Keratinocyte (primary cell): ENCODE data around the gene CNGA4. TPM values are rescaled to one million over a fixed set of nuclear protein-coding genes. Genes with fewer than 3 reads are reported as not detected.

Experiments
- DNase-seq: peaks from one replicate; pipeline ENCODE4 v3.0.0-alpha.2; 2011; ENCODE audit warnings: low read depth, missing footprints, low spot score
- FAIRE-seq: peaks from 2 replicates; lab custom pipeline; 2011; peaks lifted over from hg19 to GRCh38; lab: Jason Lieb, UNC
- H2AFZ ChIP-seq: 2 replicates; pipeline ENCODE4 v1.6.0; 2012; ENCODE audit warnings: low read length, control low read depth, inconsistent platforms; ENCODE audit not compliant: control insufficient read depth
- H3K27ac ChIP-seq: 2 replicates; pipeline ENCODE4 v1.5.1; 2011; ENCODE audit warnings: low read length; ENCODE audit not compliant: control insufficient read depth, insufficient read depth
- H3K27me3 ChIP-seq: 3 replicates; pipeline ENCODE4 v1.6.0; 2011; ENCODE audit warnings: low read length; ENCODE audit not compliant: control insufficient read depth, insufficient read depth; ENCODE audit errors: extremely low read depth
- H3K36me3 ChIP-seq, 2 experiments: 2 replicates in 1 of 2; 3 replicates in 1 of 2; pipeline ENCODE4 v1.5.1; 2011; ENCODE audit warnings: low read length in 2 of 2, mild to moderate bottlenecking in 1 of 2; ENCODE audit not compliant: control insufficient read depth in 2 of 2, insufficient read depth in 2 of 2; ENCODE audit errors: extremely low read depth in 1 of 2
- H3K4me1 ChIP-seq: 3 replicates; pipeline ENCODE4 v1.5.1; 2011; ENCODE audit warnings: low read length; ENCODE audit not compliant: control insufficient read depth, insufficient read depth; ENCODE audit errors: extremely low read depth
- H3K4me2 ChIP-seq: 3 replicates; pipeline ENCODE4 v1.6.0; 2011; ENCODE audit warnings: low read depth, low read length; ENCODE audit not compliant: control insufficient read depth, insufficient read depth; ENCODE audit errors: extremely low read depth
- H3K4me3 ChIP-seq, 3 experiments: fragments of 200-600 bp in 1 of 3; sonication (generic) in 1 of 3; 2 replicates in 2 of 3; 3 replicates in 1 of 3; pipeline ENCODE4 v1.5.1; 2011 to 2016; ENCODE audit warnings: low read length in 3 of 3, mild to moderate bottlenecking in 3 of 3, control low read depth in 2 of 3, inconsistent platforms in 1 of 3, low read depth in 1 of 3, mixed read lengths in 1 of 3, mixed run types in 1 of 3, moderate library complexity in 1 of 3; ENCODE audit not compliant: control insufficient read depth in 2 of 3, insufficient read depth in 2 of 3; ENCODE audit errors: extremely low read depth in 1 of 3
- H3K79me2 ChIP-seq: 2 replicates; pipeline ENCODE4 v1.6.0; 2012; ENCODE audit warnings: low read length; ENCODE audit not compliant: control insufficient read depth, insufficient read depth
- H3K9ac ChIP-seq: 3 replicates; pipeline ENCODE4 v1.6.0; 2011; ENCODE audit warnings: low read length; ENCODE audit not compliant: control insufficient read depth, insufficient read depth; ENCODE audit errors: extremely low read depth
- H3K9me1 ChIP-seq: 3 replicates; pipeline ENCODE4 v1.6.0; 2011; ENCODE audit warnings: low read length; ENCODE audit not compliant: control insufficient read depth, insufficient read depth; ENCODE audit errors: extremely low read depth
- H3K9me3 ChIP-seq: 2 replicates; pipeline ENCODE4 v1.5.1; 2012; ENCODE audit warnings: low read depth, low read length; ENCODE audit not compliant: control insufficient read depth
- H4K20me1 ChIP-seq: 3 replicates; pipeline ENCODE4 v1.6.0; 2011; ENCODE audit warnings: low read length; ENCODE audit not compliant: control insufficient read depth, insufficient read depth; ENCODE audit errors: extremely low read depth
- CTCF ChIP-seq, 3 experiments: IDR thresholded peaks in 1 of 3; conservative IDR thresholded peaks in 1 of 3; optimal IDR thresholded peaks in 1 of 3; 2 replicates in 2 of 3; 3 replicates in 1 of 3; pipeline versions ENCODE3 to v1.5.1; 2011; ENCODE audit warnings: low read length in 3 of 3, mild to moderate bottlenecking in 3 of 3, moderate library complexity in 2 of 3, control low read depth in 1 of 3, inconsistent platforms in 1 of 3; ENCODE audit not compliant: insufficient read depth in 2 of 3; ENCODE audit errors: extremely low read depth in 1 of 3
- EZH2 ChIP-seq: IDR thresholded peaks from one replicate; pipeline ENCODE4 v1.6.1; 2012; ENCODE audit warnings: inconsistent platforms, mild to moderate bottlenecking, low read length, moderate library complexity
- dilution Hi-C: fragments of 300-500 bp; cut with MboI; formaldehyde crosslinking; loops from one replicate; pipeline ENCODE4 v1.7.0; 2020; ENCODE audit warnings: low sequenced_read_pairs; ENCODE audit not compliant: extremely low pct_ligation_motif_present
- polyA plus RNA-seq, 5 experiments: library from polyadenylated mRNA; depleted of rRNA in 3 of 5; stranded (reverse) in 3 of 5; stranded (forward) in 1 of 5; unstranded in 1 of 5; fragments of >200 nt; gene quantifications; 1 replicate in 1 of 5; 2 replicates in 3 of 5; 3 replicates in 1 of 5; pipeline versions ENCODE4 v1.2.1 to v1.2.3, GENCODE V29; 2011 to 2012; ENCODE audit warnings: missing spikeins in 2 of 5, low read depth in 1 of 5, low replicate concordance in 1 of 5

Gene CNGA4
- polyA plus RNA-seq, 1 donor (not counting 4 experiments of a cell fraction or from before 2014, with no cell fraction given), result 0.09 TPM

- no peaks in the 10 kb centered on the region for H3K9me1 ChIP-seq
- H3K4me3 ChIP-seq, result no peak overlapping the region
- no peaks in the 10 kb centered on the region for H3K9me3 ChIP-seq
- TF ChIP-seq EZH2 (no peak), CTCF (optimal IDR thresholded peaks at IDR 0.05 in 1 of 3, IDR thresholded peaks at IDR 0.05 in 1 of 3, conservative IDR thresholded peaks at IDR 0.05 in 1 of 3; ENCODE audit: extremely low read depth in 1 of 3, insufficient read depth in 2 of 3, low read length in 3 of 3) (no peak)
- H3K4me1 ChIP-seq, result peaks cover 12% of the 10 kb centered on the region
- H3K27me3 ChIP-seq, result no peaks in the 10 kb centered on the region
- H3K79me2 ChIP-seq, result peaks cover 66% of the 10 kb centered on the region
- FAIRE-seq (no peak), DNase-seq (no peak)
- H3K36me3 ChIP-seq, result peaks cover 0 to 10% of the 10 kb centered on the region in 2 experiments
- peaks cover 2% of the 10 kb centered on the region for H4K20me1 ChIP-seq
- dilution Hi-C loops, result no loop called here
- no peak overlapping the region for H2AFZ ChIP-seq
- no peak overlapping the region for H3K4me2 ChIP-seq
- no peak overlapping the region for H3K9ac ChIP-seq
- H3K27ac ChIP-seq, result no peak overlapping the region
Measured at GRCh38 chr11:6228520-6228919, 10.4 kb upstream of the CNGA4 start.

GRCh38 chr11:6229911-6230310 lies 9.0 kb upstream of the CNGA4 start:
- H3K79me2 ChIP-seq, result peaks cover 75% of the 10 kb centered on the region
- H3K9me1 ChIP-seq, result no peaks in the 10 kb centered on the region
- dilution Hi-C loops, result no loop called here
- no peak for DNase-seq
- peaks cover 15% of the 10 kb centered on the region for H3K4me1 ChIP-seq
- no peak overlapping the region for H3K27ac ChIP-seq
- H3K4me3 ChIP-seq, result no peak overlapping the region
- TF ChIP-seq EZH2 (no peak), CTCF (optimal IDR thresholded peaks at IDR 0.05 in 1 of 3, IDR thresholded peaks at IDR 0.05 in 1 of 3, conservative IDR thresholded peaks at IDR 0.05 in 1 of 3; ENCODE audit: extremely low read depth in 1 of 3, insufficient read depth in 2 of 3, low read length in 3 of 3) (no peak)
- H3K4me2 ChIP-seq, result no peak overlapping the region
- no peak overlapping the region for H2AFZ ChIP-seq
- H3K9ac ChIP-seq, result no peak overlapping the region
- FAIRE-seq, result no peak
- H4K20me1 ChIP-seq, result peaks cover 2% of the 10 kb centered on the region
- H3K36me3 ChIP-seq, result peaks cover 0 to 1% of the 10 kb centered on the region in 2 experiments
- no peaks in the 10 kb centered on the region for H3K27me3 ChIP-seq
- no peaks in the 10 kb centered on the region for H3K9me3 ChIP-seq
